Measurements from ENCODE around the gene IZUMO4. TPM values are rescaled to one million over a fixed set of nuclear protein-coding genes. Genes with fewer than 3 reads are reported as not detected.

The IZUMO4 gene
- total and polyA plus RNA-seq, 4 experiments from 2014 or later = 0.84 to 22.1 (median 9.9) TPM

- H3K4me3 Mint-ChIP-seq = no peak overlapping the region
- Histone ChIP-seq H3K27me3 (ENCODE audit: insufficient read depth, low read length) (no peaks in the 10 kb centered on the region), H3K27ac (ENCODE audit: low read depth, low read length) (no peak overlapping the region), H3K4me1 (ENCODE audit: insufficient read depth, low read length) (peaks cover 32% of the 10 kb centered on the region), H3K9me3 (ENCODE audit: control insufficient read depth in 1 of 2, low read length in 2 of 2) (no peaks in the 10 kb centered on the region), H3K4me3 (ENCODE audit: low read length in 2 of 2) (no peak overlapping the region), H3K36me3 (ENCODE audit: insufficient read depth, low read length) (no peaks in the 10 kb centered on the region)
- peak overlapping the region in 1 of 7 donors; percentile 52 for H3K27ac Mint-ChIP-seq
- ChIA-PET CTCF (ENCODE audit: partially characterized antibody) (no interaction called here), POLR2A (ENCODE audit: partially characterized antibody) (interaction anchor here (0.8 to 1.2 kb wide), 3 partner anchors 21 to 48 kb away, joined by 3 read pairs; no protein-coding TSS in a partner anchor)
- H3K9me3 Mint-ChIP-seq = no peaks in the 10 kb centered on the region
- H3K36me3 Mint-ChIP-seq = peaks cover 0 to 4% of the 10 kb centered on the region in 2 donors
- DNase-seq = no peak
- intact Hi-C loops (cut with micrococcal nuclease) = no loop called here
- H3K4me1 Mint-ChIP-seq = peaks cover 11 to 33% (median 22%) of the 10 kb centered on the region in 4 donors
- H3K27me3 Mint-ChIP-seq = no peaks in the 10 kb centered on the region
These were observed 32.3 kb upstream of the IZUMO4 start for GRCh38 chr19:2064395-2064787.

GRCh38 chr19:2064788-2065524 lies 31.8 kb upstream of the IZUMO4 start:
- ChIA-PET POLR2A (ENCODE audit: partially characterized antibody) (interaction anchor here (1.0 kb wide), 1 partner anchor 20 kb away, joined by 3 read pairs; no protein-coding TSS in a partner anchor), CTCF (ENCODE audit: partially characterized antibody) (interaction anchor here (1.4 to 1.5 kb wide), 2 partner anchors 19 to 45 kb away, joined by 5 read pairs; no protein-coding TSS in a partner anchor)
- no peak for DNase-seq
- H3K27ac Mint-ChIP-seq = peak overlapping the region in 4 of 7 donors; percentile 10 to 75 (median 64)
- no peak overlapping the region for H3K27ac ChIP-seq (ENCODE audit: low read depth, low read length)
- H3K4me3 ChIP-seq (ENCODE audit: low read length in 2 of 2) = no peak overlapping the region
- H3K9me3 Mint-ChIP-seq = no peaks in the 10 kb centered on the region
- no peaks in the 10 kb centered on the region for H3K27me3 Mint-ChIP-seq
- H3K36me3 Mint-ChIP-seq = peaks cover 0 to 7% of the 10 kb centered on the region in 2 donors
- intact Hi-C loops (cut with micrococcal nuclease) = loop anchor here (5.0 kb wide), 1 partner anchor 138 kb away; no protein-coding TSS in a partner anchor
- H3K9me3 ChIP-seq (ENCODE audit: control insufficient read depth in 1 of 2, low read length in 2 of 2) = no peaks in the 10 kb centered on the region
- H3K27me3 ChIP-seq (ENCODE audit: insufficient read depth, low read length) = no peaks in the 10 kb centered on the region
- peaks cover 32% of the 10 kb centered on the region for H3K4me1 ChIP-seq (ENCODE audit: insufficient read depth, low read length)
- peaks cover 13 to 36% (median 24%) of the 10 kb centered on the region in 4 donors for H3K4me1 Mint-ChIP-seq
- H3K36me3 ChIP-seq (ENCODE audit: insufficient read depth, low read length) = no peaks in the 10 kb centered on the region
- H3K4me3 Mint-ChIP-seq = no peak overlapping the region

DNA sequence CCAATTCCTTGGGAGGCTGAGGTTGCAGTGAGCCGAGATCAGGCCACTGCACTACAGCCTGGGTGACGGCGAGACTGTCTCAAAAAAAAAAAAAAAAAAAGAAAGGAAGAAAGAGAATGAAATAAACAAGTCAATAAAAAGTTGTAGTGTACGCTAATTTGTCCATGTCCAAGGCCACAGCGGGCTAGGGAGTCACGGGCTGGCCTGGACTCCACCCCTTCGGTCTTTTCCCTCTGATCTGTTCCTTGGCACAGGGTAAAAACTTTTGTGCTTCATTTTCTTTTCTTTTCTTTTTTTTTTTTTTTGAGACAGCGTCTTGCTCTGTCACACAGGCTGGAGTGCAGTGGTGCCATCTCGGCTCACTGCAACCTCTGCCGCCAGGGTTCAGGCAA lies 26.3 kb upstream of the IZUMO4 start:
- peaks cover 0 to 2% (median 0%) of the 10 kb centered on the region in 8 donors for H3K9me3 Mint-ChIP-seq
- Histone ChIP-seq H3K27ac (ENCODE audit: low read depth, low read length) (no peak overlapping the region), H3K4me1 (ENCODE audit: insufficient read depth, low read length) (peaks cover 21% of the 10 kb centered on the region), H3K36me3 (ENCODE audit: insufficient read depth, low read length) (peaks cover 39% of the 10 kb centered on the region), H3K4me3 (ENCODE audit: low read length in 2 of 2) (no peak overlapping the region), H3K27me3 (ENCODE audit: insufficient read depth, low read length) (no peaks in the 10 kb centered on the region), H3K9me3 (ENCODE audit: control insufficient read depth in 1 of 2, low read length in 2 of 2) (no peaks in the 10 kb centered on the region)
- intact Hi-C loops (cut with micrococcal nuclease) = no loop called here
- no peak overlapping the region for H3K4me3 Mint-ChIP-seq
- CTCF ChIA-PET (ENCODE audit: partially characterized antibody) = interaction anchor here (0.6 to 4.5 kb wide), 19 partner anchors 8 to 753 kb away, joined by 3 to 40 read pairs (median 5); no protein-coding TSS in a partner anchor
- H3K4me1 Mint-ChIP-seq = peaks cover 5 to 25% (median 13%) of the 10 kb centered on the region in 4 donors
- no peaks in the 10 kb centered on the region for H3K27me3 Mint-ChIP-seq
- H3K36me3 Mint-ChIP-seq = peaks cover 25 to 34% of the 10 kb centered on the region in 2 donors
- POLR2A ChIA-PET (ENCODE audit: partially characterized antibody) = interaction anchor here (0.6 to 3.6 kb wide), 23 partner anchors 8 to 1669 kb away, joined by 3 to 27 read pairs (median 5); partner anchors contain the start of genes CSNK1G2, IZUMO4 and MOB3A
- DNase-seq = no peak
- peak overlapping the region in 2 of 7 donors; percentile 29 to 80 for H3K27ac Mint-ChIP-seq

DNA sequence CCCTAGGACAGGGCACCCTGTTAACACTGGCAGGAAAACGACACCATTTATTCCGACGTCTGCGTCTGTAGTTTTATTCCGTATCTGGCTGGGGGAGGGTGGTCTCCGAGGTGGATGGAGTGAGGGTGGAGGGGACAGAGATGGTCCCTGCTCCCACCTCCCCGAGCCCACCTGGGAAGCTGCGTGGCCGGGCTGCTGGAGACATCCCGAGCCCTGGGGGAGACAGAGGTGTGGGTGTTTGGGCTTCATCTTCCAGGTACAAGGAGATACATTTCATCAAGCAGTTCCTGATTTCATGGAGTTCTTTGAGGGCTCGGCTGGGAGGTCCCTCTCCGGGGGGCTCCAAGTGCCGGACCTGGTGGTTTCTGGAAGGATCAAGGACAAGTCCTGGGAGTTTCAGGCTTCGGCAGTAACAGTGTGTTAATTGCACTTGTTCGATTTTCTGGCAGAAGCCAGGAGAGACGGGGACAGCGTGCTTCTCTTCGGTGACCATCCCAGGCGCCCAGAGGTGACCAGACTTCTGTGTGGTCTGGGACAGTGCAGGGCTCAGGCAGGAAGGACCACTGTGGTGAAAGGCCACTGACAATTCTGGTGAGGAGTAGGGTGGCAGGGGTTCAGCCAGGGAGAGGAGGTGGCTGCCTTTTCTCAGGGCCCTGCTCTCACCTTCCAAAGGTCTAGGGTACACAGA lies 25.6 kb upstream of the IZUMO4 start:
- Mint-ChIP-seq H3K27me3 (no peaks in the 10 kb centered on the region), H3K9me3 (peaks cover 0 to 2% (median 0%) of the 10 kb centered on the region in 8 donors), H3K36me3 (peaks cover 25 to 37% of the 10 kb centered on the region in 2 donors), H3K27ac (peak overlapping the region in 5 of 7 donors; percentile 52 to 93 (median 77)), H3K4me3 (no peak overlapping the region), H3K4me1 (peaks cover 5 to 25% (median 13%) of the 10 kb centered on the region in 4 donors)
- no peaks in the 10 kb centered on the region for H3K9me3 ChIP-seq (ENCODE audit: control insufficient read depth in 1 of 2, low read length in 2 of 2)
- H3K27me3 ChIP-seq (ENCODE audit: insufficient read depth, low read length) = no peaks in the 10 kb centered on the region
- H3K36me3 ChIP-seq (ENCODE audit: insufficient read depth, low read length) = peaks cover 42% of the 10 kb centered on the region
- no peak overlapping the region for H3K27ac ChIP-seq (ENCODE audit: low read depth, low read length)
- POLR2A ChIA-PET (ENCODE audit: partially characterized antibody) = interaction anchor here (0.6 to 4.3 kb wide), 5 partner anchors 9 to 1668 kb away, joined by 3 to 24 read pairs (median 5); no protein-coding TSS in a partner anchor
- DNase-seq = peak in 1 of 5 donors; percentile 30
- peaks cover 24% of the 10 kb centered on the region for H3K4me1 ChIP-seq (ENCODE audit: insufficient read depth, low read length)
- no peak overlapping the region for H3K4me3 ChIP-seq (ENCODE audit: low read length in 2 of 2)
- intact Hi-C loops (cut with micrococcal nuclease) = no loop called here
- CTCF ChIA-PET (ENCODE audit: partially characterized antibody) = interaction anchor here (0.6 to 4.5 kb wide), 13 partner anchors 10 to 752 kb away, joined by 3 to 40 read pairs (median 5); no protein-coding TSS in a partner anchor

DNA sequence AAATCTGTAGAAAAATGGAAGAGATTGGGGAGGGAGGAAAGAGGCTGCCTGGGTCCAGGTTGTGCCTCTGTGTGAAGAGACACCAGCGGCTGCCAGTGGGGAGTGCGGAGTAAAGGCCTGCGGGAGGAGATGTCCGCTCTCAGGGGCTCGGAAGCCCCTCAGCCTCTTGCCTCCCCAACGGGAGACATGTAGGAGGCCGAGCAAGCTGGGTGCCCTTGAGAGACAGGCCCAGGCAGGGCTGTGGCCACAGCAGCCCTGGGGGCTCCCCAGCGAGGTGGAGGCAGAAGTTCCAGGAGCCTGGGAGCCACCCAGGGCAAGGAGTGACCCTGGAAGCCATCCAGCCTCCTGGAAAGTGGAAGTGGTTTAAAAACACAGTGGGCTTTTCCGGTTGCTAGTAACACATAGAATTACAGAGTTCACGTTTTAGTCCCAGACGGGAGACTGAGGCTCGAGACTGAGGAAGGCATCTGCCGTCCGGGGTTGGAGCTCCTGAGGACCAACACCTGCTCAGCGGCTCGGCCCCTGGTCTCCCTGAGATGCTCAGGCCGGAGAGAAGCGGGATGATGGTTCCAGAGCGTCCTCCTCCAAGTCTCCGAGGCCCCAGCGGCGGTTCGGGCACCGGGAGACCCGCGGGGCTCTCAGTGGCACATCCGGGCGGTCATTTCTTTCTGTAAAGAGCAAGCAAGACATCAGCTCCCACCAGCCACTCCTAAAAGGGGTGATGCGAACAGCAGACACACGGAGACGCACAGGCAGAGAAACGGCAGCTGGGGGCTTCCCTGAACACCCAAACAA lies 23.8 kb upstream of the IZUMO4 start:
- CTCF ChIA-PET (ENCODE audit: partially characterized antibody) = interaction anchor here (4.5 kb wide), 1 partner anchor 11 kb away, joined by 35 read pairs; no protein-coding TSS in a partner anchor
- DNase-seq = no peak

GRCh38 chr19:2076526-2076944 lies 20.2 kb upstream of the IZUMO4 start:
- ChIA-PET POLR2A (ENCODE audit: partially characterized antibody) (interaction anchor here (1.3 to 1.8 kb wide), 4 partner anchors 9 to 35 kb away, joined by 3 to 6 read pairs (median 4); no protein-coding TSS in a partner anchor), CTCF (ENCODE audit: partially characterized antibody) (interaction anchor here (1.2 kb wide), 1 partner anchor 17 kb away, joined by 5 read pairs; no protein-coding TSS in a partner anchor)
- Histone ChIP-seq H3K4me1 (ENCODE audit: insufficient read depth, low read length) (peaks cover 41% of the 10 kb centered on the region), H3K36me3 (ENCODE audit: insufficient read depth, low read length) (peaks cover 72% of the 10 kb centered on the region), H3K9me3 (ENCODE audit: control insufficient read depth in 1 of 2, low read length in 2 of 2) (no peaks in the 10 kb centered on the region), H3K27ac (ENCODE audit: low read depth, low read length) (no peak overlapping the region), H3K4me3 (ENCODE audit: low read length in 2 of 2) (no peak overlapping the region), H3K27me3 (ENCODE audit: insufficient read depth, low read length) (no peaks in the 10 kb centered on the region)
- H3K27ac Mint-ChIP-seq = peak overlapping the region in 2 of 7 donors; percentile 48 to 68
- H3K9me3 Mint-ChIP-seq = peaks cover 0 to 2% (median 0%) of the 10 kb centered on the region in 8 donors
- no peak for DNase-seq
- no peak overlapping the region for H3K4me3 Mint-ChIP-seq
- peaks cover 7 to 48% (median 23%) of the 10 kb centered on the region in 4 donors for H3K4me1 Mint-ChIP-seq
- no peaks in the 10 kb centered on the region for H3K27me3 Mint-ChIP-seq
- H3K36me3 Mint-ChIP-seq = peaks cover 31 to 65% of the 10 kb centered on the region in 2 donors
- intact Hi-C loops (cut with micrococcal nuclease) = no loop called here

More for the DNA sequence above, 23.8 kb upstream of the IZUMO4 start:
- no peaks in the 10 kb centered on the region for H3K27me3 Mint-ChIP-seq
- Histone ChIP-seq H3K4me3 (ENCODE audit: low read length in 2 of 2) (no peak overlapping the region), H3K36me3 (ENCODE audit: insufficient read depth, low read length) (peaks cover 57% of the 10 kb centered on the region), H3K27ac (ENCODE audit: low read depth, low read length) (no peak overlapping the region), H3K4me1 (ENCODE audit: insufficient read depth, low read length) (peaks cover 24% of the 10 kb centered on the region), H3K9me3 (ENCODE audit: control insufficient read depth in 1 of 2, low read length in 2 of 2) (no peaks in the 10 kb centered on the region), H3K27me3 (ENCODE audit: insufficient read depth, low read length) (no peaks in the 10 kb centered on the region)
- H3K27ac Mint-ChIP-seq = peak overlapping the region; percentile 15 to 81 (median 69)
- peaks cover 5 to 32% (median 13%) of the 10 kb centered on the region in 4 donors for H3K4me1 Mint-ChIP-seq
- H3K9me3 Mint-ChIP-seq = peaks cover 0 to 2% (median 0%) of the 10 kb centered on the region in 8 donors
- H3K36me3 Mint-ChIP-seq = peaks cover 25 to 49% of the 10 kb centered on the region in 2 donors
- intact Hi-C loops (cut with micrococcal nuclease) = no loop called here
- POLR2A ChIA-PET (ENCODE audit: partially characterized antibody) = interaction anchor here (1.3 to 4.3 kb wide), 4 partner anchors 11 to 21 kb away, joined by 3 to 24 read pairs (median 6); no protein-coding TSS in a partner anchor
- H3K4me3 Mint-ChIP-seq = no peak overlapping the region
